A673 (cell line): ENCODE results near the gene ZNF224. TPM values are rescaled to one million over a fixed set of nuclear protein-coding genes. Genes with fewer than 3 reads are reported as not detected.
"Not testable (repeated sequence)": the region's sequence is repeated elsewhere in the genome, so short reads cannot be mapped to it uniquely, and the experiment has no call there.

Experiments
- BruUV-seq: library from RNA; stranded (reverse); fragments of 400-500 nt; replicated peaks from 2 replicates; lab custom pipeline; 2021; lab: Mats Ljungman, UMichigan
- CTCF ChIA-PET: fragments of 300-600 bp; sonication (Branson Sonifier 250); formaldehyde crosslinking; loops from one replicate; lab custom pipeline; 2022; ENCODE audit warnings: antibody characterized with exemption; lab: Charles Lee
- POLR2A ChIA-PET: fragments of 300-600 bp; sonication (Branson Sonifier 250); formaldehyde crosslinking; loops from one replicate; lab custom pipeline; 2022; ENCODE audit warnings: antibody characterized with exemption; ENCODE audit not compliant: low non-redundant PET; lab: Charles Lee
- DNase-seq: peaks from one replicate; pipeline ENCODE4 v3.0.0-alpha.2; 2015; ENCODE audit warnings: low spot score
- H3K27ac ChIP-seq: fragments of 200-600 bp; sonication (generic); 2 replicates; pipeline ENCODE4 v1.5.1; 2016; ENCODE audit warnings: mixed run types, low read depth, mild to moderate bottlenecking, mixed read lengths, antibody characterized with exemption, low read length; ENCODE audit not compliant: poor library complexity, severe bottlenecking
- H3K27me3 ChIP-seq: fragments of 200-600 bp; sonication (generic); replicated peaks from 2 replicates; pipeline ENCODE4 v1.6.1; 2017; ENCODE audit warnings: mixed run types, low read depth, mild to moderate bottlenecking, mixed read lengths, antibody characterized with exemption, low read length; ENCODE audit not compliant: insufficient read depth, poor library complexity
- H3K36me3 ChIP-seq: fragments of 200-600 bp; sonication (generic); 2 replicates; pipeline ENCODE4 v1.6.1; 2016; ENCODE audit warnings: mixed run types, mild to moderate bottlenecking, mixed read lengths, antibody characterized with exemption, low read length; ENCODE audit not compliant: insufficient read depth, poor library complexity, severe bottlenecking
- H3K4me1 ChIP-seq: fragments of 200-600 bp; sonication (generic); 2 replicates; pipeline ENCODE4 v1.6.1; 2017; ENCODE audit warnings: mixed run types, mild to moderate bottlenecking, mixed read lengths, antibody characterized with exemption, low read length; ENCODE audit not compliant: insufficient read depth, poor library complexity, severe bottlenecking
- H3K4me3 ChIP-seq: fragments of 200-600 bp; sonication (generic); 2 replicates; pipeline ENCODE4 v1.5.1; 2016; ENCODE audit warnings: low read depth, mixed run types, mild to moderate bottlenecking, mixed read lengths, low read length; ENCODE audit not compliant: poor library complexity, severe bottlenecking
- H3K9me3 ChIP-seq: fragments of 200-600 bp; sonication (generic); 2 replicates; pipeline ENCODE4 v1.6.1; 2016; ENCODE audit warnings: mixed run types, low read depth, mild to moderate bottlenecking, mixed read lengths, antibody characterized with exemption, low read length; ENCODE audit not compliant: poor library complexity, severe bottlenecking
- CTCF ChIP-seq: fragments of 300-800, 200-600 bp; sonication (generic); conservative IDR thresholded peaks from 2 replicates; pipeline ENCODE4 v1.5.1; 2017; ENCODE audit warnings: low read depth, mild to moderate bottlenecking, antibody characterized with exemption, low read length, moderate library complexity, mixed read lengths
- EZH2 ChIP-seq: fragments of 200-600 bp; sonication (generic); IDR thresholded peaks from 2 replicates; pipeline ENCODE4 v1.6.1; 2017; ENCODE audit warnings: borderline replicate concordance, low read depth, mild to moderate bottlenecking, mixed read lengths, antibody characterized with exemption, low read length; ENCODE audit not compliant: poor library complexity, severe bottlenecking
- intact Hi-C: fragments of 100-400 bp; cut with micrococcal nuclease; formaldehyde crosslinking; loops from one replicate; pipeline ENCODE4 v1.10.0; 2022; ENCODE audit not compliant: unreplicated experiment
- total RNA-seq: library from RNA; stranded (reverse); gene quantifications from 2 replicates; pipeline ENCODE4 v1.2.3, GENCODE V29; 2021

The ZNF224 gene
- total RNA-seq, 1 experiment from 2014 or later: 20.4 TPM

GRCh38 chr19:44113784-44114390 is 19.7 kb downstream of the ZNF224 start:
- intact Hi-C loops: loop anchor here (5.0 kb wide), 1 partner anchor 112 kb away; the partner anchor contains the start of gene ZNF230
- no peaks in the 10 kb centered on the region for H3K27me3 ChIP-seq
- H3K36me3 ChIP-seq: no peaks in the 10 kb centered on the region
- no peak for TF ChIP-seq EZH2
- TF ChIP-seq CTCF: no peak
- DNase-seq: peak; percentile 4
- H3K9me3 ChIP-seq: peaks cover 19% of the 10 kb centered on the region
- ChIA-PET POLR2A (interaction anchor here (0.6 kb wide), 1 partner anchor 14 kb away, joined by 3 read pairs; no protein-coding TSS in a partner anchor), CTCF (no interaction called here)
- BruUV-seq: TSS peak; percentile 44
- H3K27ac ChIP-seq: peak overlapping the region; percentile 67
- peak overlapping the region; percentile 61 for H3K4me3 ChIP-seq
- H3K4me1 ChIP-seq: no peaks in the 10 kb centered on the region

- H3K4me3 ChIP-seq, H3K4me1 ChIP-seq, H3K27ac ChIP-seq, POLR2A ChIA-PET, BruUV-seq, H3K9me3 ChIP-seq, H3K27me3 ChIP-seq, DNase-seq, CTCF ChIA-PET, intact Hi-C loops, H3K36me3 ChIP-seq: not testable (repeated sequence)
These were observed 27.0 kb downstream of the ZNF224 start for GRCh38 chr19:44121162-44121561.

GRCh38 chr19:44131955-44132354 is 37.8 kb downstream of the ZNF224 start:
- POLR2A ChIA-PET: no interaction called here
- H3K4me1 ChIP-seq: no peaks in the 10 kb centered on the region
- TF ChIP-seq CTCF (no peak), EZH2 (no peak)
- peaks cover 22% of the 10 kb centered on the region for H3K36me3 ChIP-seq
- CTCF ChIA-PET: no interaction called here
- no peaks in the 10 kb centered on the region for H3K27me3 ChIP-seq
- H3K27ac ChIP-seq: no peak overlapping the region
- intact Hi-C loops: no loop called here
- no peak for DNase-seq
- no peak overlapping the region for H3K4me3 ChIP-seq
- BruUV-seq: no TSS peak
- H3K9me3 ChIP-seq: peaks cover 43% of the 10 kb centered on the region
